Stomach smooth muscle (tissue), 2 donors: Measurements from ENCODE around the gene TDP1.

ENCODE experiments used
- H3K27ac ChIP-seq: one replicate; pipeline ENCODE4 v1.7.0; 2013; ENCODE audit warnings: mild to moderate bottlenecking, low read length, inconsistent platforms
- H3K27me3 ChIP-seq, 2 donors: one replicate each; pipeline ENCODE4 v1.7.0; 2013; ENCODE audit warnings: low read length in 2 of 2; ENCODE audit not compliant: insufficient read depth in 2 of 2, control insufficient read depth in 1 of 2
- H3K36me3 ChIP-seq, 2 donors: one replicate each; pipeline ENCODE4 v1.7.0; 2013; ENCODE audit warnings: low read length in 2 of 2; ENCODE audit not compliant: control insufficient read depth in 2 of 2, insufficient read depth in 2 of 2
- H3K4me1 ChIP-seq: one replicate; pipeline ENCODE4 v1.7.0; 2013; ENCODE audit warnings: low read length; ENCODE audit not compliant: control insufficient read depth, insufficient read depth
- H3K4me3 ChIP-seq, 2 donors: one replicate each; pipeline ENCODE4 v1.7.0; 2013; ENCODE audit warnings: low read length in 2 of 2
- H3K9ac ChIP-seq, 2 donors: one replicate each; pipeline ENCODE4 v1.7.0; 2013; ENCODE audit warnings: low read length in 2 of 2, mild to moderate bottlenecking in 1 of 2
- H3K9me3 ChIP-seq, 2 donors: one replicate each; pipeline ENCODE4 v1.7.0; 2013; ENCODE audit warnings: low read length in 2 of 2; ENCODE audit not compliant: control insufficient read depth in 2 of 2
- donor health status: healthy.
- donor health status: Pancreatic carcinoma.

The TDP1 gene

DNA sequence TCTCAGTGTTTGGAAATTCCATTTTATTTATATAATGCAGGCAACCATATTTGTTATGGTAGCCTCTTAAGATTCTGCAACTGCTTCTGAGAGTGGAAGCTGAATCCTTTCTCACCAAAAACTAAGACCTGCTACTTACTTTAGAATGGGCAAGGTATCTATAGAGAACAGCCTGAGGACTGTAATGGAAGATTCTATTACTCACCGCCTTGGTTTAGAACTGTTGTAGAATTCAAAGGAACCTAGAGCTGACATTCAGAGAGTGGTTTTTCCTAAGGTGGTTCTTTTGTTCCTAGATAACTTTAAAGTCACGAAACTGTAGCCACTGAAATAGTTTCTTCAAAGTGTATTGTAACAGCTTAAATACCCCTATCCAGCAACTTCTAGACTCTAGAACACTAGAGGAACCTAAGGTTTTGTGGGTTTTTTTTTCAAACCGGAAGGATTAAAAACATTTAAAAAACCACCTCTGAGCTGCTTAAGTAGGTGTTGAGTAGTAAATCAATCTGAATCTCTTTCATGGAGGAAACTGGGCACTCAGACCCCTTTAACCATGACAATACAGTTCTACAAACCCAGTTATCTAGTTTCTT lies 4.2 kb downstream of the TDP1 start:
- Histone ChIP-seq H3K9me3 (no peaks in the 10 kb centered on the region), H3K36me3 (peaks cover 2 to 8% of the 10 kb centered on the region in 2 donors), H3K27me3 (no peaks in the 10 kb centered on the region), H3K4me1 (peaks cover 20% of the 10 kb centered on the region), H3K27ac (no peak overlapping the region), H3K4me3 (no peak overlapping the region), H3K9ac (no peak overlapping the region)

DNA sequence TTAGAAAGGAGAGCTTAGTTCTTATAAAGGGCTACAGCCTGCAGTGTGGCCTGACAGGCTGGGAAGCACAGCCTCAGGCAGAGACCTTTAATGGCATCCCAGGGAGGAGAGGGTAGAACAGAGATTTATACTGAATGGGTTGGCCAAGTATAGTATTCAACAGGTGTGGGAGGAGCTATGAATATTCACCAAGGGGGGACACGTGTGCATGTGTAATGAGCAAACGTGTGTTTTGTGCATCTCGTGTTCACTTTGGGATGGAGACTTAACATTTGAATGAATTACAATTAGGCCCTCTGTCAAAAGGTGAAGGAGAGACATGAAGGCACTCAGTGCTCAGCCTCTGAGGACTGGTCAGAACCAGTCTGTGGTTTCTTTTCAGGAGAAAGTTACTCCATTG lies 5.2 kb downstream of the TDP1 start:
- Histone ChIP-seq H3K4me1 (peaks cover 19% of the 10 kb centered on the region), H3K4me3 (no peak overlapping the region), H3K27me3 (no peaks in the 10 kb centered on the region), H3K27ac (no peak overlapping the region), H3K9ac (no peak overlapping the region), H3K36me3 (peaks cover 2 to 8% of the 10 kb centered on the region in 2 donors), H3K9me3 (no peaks in the 10 kb centered on the region)

DNA sequence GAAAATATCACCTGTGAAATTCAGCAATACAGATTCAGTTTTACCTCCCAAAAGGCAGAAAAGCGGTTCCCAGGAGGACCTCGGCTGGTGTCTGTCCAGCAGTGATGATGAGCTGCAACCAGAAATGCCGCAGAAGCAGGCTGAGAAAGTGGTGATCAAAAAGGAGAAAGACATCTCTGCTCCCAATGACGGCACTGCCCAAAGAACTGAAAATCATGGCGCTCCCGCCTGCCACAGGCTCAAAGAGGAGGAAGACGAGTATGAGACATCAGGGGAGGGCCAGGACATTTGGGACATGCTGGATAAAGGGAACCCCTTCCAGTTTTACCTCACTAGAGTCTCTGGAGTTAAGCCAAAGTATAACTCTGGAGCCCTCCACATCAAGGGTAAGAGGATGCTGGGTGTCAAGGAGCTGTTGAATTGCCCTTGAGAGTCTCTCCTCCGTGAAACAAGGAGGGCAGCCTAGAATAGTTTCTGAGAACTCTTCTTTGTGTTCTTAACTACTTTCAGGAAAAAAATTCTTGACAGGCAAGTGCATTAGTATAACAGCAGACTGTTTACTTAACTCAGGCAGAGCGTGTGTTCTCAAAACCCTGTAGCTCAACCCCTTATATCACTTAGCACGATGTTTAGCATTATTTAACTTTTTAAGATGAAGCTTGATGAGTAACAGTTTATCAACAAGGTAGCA lies 7.7 kb downstream of the TDP1 start:
- peaks cover 9 to 15% of the 10 kb centered on the region in 2 donors for H3K36me3 ChIP-seq
- H3K4me3 ChIP-seq, result no peak overlapping the region
- no peaks in the 10 kb centered on the region for H3K27me3 ChIP-seq
- H3K27ac ChIP-seq, result no peak overlapping the region
- no peaks in the 10 kb centered on the region for H3K9me3 ChIP-seq
- no peaks in the 10 kb centered on the region for H3K4me1 ChIP-seq
- H3K9ac ChIP-seq, result no peak overlapping the region

DNA sequence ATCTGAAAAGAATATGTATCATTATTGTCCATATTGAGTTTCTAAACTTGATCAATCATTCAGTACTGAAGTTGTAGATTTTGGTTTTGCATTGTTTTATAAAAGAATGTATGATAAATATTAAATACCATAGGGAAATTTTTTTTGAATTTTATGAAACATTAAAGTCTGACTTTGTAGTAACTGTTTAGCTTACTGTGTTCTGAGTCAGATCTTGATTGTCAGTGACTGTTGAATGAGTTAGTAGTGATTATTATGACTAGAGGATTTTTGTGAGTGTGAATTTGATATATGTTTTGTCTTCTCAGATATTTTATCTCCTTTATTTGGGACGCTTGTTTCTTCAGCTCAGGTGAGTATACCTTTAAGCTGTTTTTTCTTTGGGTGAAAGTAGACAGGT lies 10.1 kb downstream of the TDP1 start:
- Histone ChIP-seq H3K4me3 (no peak overlapping the region), H3K9ac (no peak overlapping the region), H3K27ac (no peak overlapping the region), H3K4me1 (no peaks in the 10 kb centered on the region), H3K9me3 (no peaks in the 10 kb centered on the region), H3K27me3 (no peaks in the 10 kb centered on the region), H3K36me3 (peaks cover 12 to 21% of the 10 kb centered on the region in 2 donors)

DNA sequence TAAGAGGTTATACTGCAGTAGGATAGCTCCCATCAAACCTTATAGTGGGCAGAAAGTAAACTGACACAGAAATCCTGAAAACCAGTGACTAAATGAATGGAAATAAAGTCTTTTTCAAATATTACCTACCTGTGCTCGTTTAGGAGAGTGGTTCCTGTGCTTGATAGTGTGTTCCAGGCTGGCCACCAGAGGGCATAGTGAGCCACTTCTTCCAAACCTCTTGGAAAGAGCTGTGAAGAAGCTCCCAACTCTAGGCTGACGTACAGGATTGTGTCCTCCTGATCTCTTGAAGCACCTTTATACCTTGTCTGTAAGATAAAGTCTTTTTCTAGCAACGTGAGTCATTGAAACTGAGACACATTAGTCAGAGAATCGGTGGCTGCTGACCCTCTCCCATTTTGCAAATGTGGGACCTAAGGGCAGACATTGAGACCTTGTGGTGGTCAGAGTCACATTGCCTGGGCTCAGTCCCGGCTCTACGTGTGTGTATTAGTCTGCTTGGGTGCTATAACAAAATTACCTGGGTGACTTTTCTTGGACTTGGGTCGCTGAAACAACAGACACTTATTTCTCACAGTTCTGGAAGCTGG lies 17.6 kb downstream of the TDP1 start:
- Histone ChIP-seq H3K4me3 (no peak overlapping the region), H3K9me3 (no peaks in the 10 kb centered on the region), H3K27ac (no peak overlapping the region), H3K4me1 (no peaks in the 10 kb centered on the region), H3K36me3 (peaks cover 9 to 32% of the 10 kb centered on the region in 2 donors), H3K27me3 (no peaks in the 10 kb centered on the region), H3K9ac (no peak overlapping the region)

DNA sequence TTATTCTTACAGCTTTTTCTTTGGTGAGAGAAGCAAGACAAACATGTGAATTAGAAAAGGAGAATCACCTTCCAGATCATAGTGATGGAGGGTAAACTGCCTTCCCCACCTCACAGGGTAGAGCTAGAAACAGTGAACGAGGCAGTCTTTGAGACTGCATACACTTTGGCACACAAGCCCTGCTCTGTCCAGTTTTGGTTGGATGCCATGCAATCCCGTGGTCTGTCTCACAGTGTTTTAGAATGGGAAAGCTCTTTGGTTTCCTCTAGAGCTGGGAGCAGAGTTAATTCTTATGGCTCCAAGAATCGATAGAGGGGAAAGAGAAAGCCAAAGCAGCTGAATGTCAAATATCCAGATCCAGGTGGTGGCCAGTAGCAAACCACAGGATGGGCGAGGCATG lies 21.9 kb downstream of the TDP1 start:
- H3K9ac ChIP-seq, result no peak overlapping the region

DNA sequence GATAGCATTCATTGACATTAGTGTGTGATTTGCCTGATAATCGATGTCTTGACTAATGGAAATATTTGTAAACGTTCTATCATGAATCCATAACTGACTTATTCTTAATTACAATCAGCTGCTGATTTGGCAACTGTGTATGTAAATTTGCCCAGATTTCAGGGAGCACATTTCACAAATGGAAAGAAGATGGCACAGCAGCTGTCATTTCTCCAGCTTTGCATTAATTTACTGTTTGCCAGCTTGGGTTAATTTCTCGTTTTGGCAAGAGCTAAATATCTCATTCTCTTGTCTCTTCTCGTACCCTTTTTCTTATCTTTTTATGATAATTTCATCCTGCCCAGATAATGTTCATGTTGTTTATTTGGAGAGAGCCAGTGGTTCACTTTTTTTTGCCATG lies 22.9 kb downstream of the TDP1 start:
- H3K36me3 ChIP-seq, result peaks cover 14 to 29% of the 10 kb centered on the region in 2 donors
- no peaks in the 10 kb centered on the region for H3K4me1 ChIP-seq
- no peaks in the 10 kb centered on the region for H3K27me3 ChIP-seq
- H3K4me3 ChIP-seq, result no peak overlapping the region
- H3K27ac ChIP-seq, result no peak overlapping the region
- H3K9me3 ChIP-seq, result no peaks in the 10 kb centered on the region
- H3K9ac ChIP-seq, result no peak overlapping the region

More for the DNA sequence above, 21.9 kb downstream of the TDP1 start:
- no peak overlapping the region for H3K27ac ChIP-seq
- no peak overlapping the region for H3K4me3 ChIP-seq
- H3K36me3 ChIP-seq, result peaks cover 10 to 28% of the 10 kb centered on the region in 2 donors
- H3K27me3 ChIP-seq, result no peaks in the 10 kb centered on the region
- no peaks in the 10 kb centered on the region for H3K4me1 ChIP-seq
- no peaks in the 10 kb centered on the region for H3K9me3 ChIP-seq

DNA sequence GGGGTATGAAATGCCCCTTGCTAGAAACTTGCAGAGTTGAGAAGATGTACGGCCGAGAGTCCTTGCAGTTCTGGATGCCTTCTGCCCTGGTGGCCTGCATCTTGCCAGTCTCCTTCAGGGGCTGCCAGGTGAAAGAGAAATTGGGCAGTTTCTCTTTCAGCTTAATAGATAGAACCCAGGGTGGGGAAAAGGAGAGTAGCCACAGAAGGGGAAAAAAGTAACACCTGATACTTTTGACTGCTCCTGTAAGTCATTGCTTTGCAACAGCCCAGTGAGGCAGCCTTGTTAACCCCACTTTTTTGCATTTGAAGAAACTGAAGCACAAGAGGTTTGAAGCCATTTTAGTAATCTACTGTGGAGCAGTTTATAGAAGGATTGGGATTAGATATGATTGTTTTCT lies 27.6 kb downstream of the TDP1 start:
- Histone ChIP-seq H3K4me1 (no peaks in the 10 kb centered on the region), H3K9ac (no peak overlapping the region), H3K36me3 (peaks cover 14 to 22% of the 10 kb centered on the region in 2 donors), H3K9me3 (no peaks in the 10 kb centered on the region), H3K27ac (no peak overlapping the region), H3K27me3 (no peaks in the 10 kb centered on the region), H3K4me3 (no peak overlapping the region)

DNA sequence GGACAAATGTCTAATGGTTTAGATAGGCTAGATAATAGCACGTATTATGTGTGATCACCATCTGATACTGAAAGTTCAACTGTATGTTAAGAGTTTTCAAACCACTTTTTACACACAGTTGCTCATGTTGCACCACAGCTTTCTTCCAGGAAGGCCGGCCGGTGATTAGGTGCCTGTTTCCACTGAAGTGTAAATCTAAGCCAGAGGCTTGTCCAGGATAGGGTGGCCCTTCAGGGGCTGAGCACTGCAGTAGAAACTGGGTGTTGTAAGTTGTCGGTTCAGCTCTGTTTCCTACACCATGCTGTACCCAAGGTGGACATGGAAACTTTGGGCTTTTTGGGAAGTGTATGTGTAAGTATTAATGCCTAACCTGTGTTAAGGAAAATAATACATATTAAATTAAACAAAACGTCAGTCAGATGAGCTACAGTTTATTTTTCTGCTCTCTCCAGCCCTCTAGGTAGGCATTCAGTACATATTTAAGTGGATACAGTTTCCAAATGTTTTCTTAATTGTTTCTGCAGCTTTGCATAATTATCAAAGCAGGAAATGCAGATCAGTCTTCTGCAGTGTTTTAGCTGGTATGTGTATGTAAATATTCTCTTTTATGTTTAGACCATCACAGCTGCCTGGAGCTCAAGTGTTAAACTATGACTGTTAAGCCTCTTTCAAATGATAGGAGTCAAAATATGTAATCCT lies 30.9 kb downstream of the TDP1 start:
- no peak overlapping the region for H3K27ac ChIP-seq
- no peak overlapping the region for H3K4me3 ChIP-seq
- no peaks in the 10 kb centered on the region for H3K4me1 ChIP-seq
- peaks cover 11 to 15% of the 10 kb centered on the region in 2 donors for H3K36me3 ChIP-seq
- no peaks in the 10 kb centered on the region for H3K9me3 ChIP-seq
- H3K27me3 ChIP-seq, result no peaks in the 10 kb centered on the region
- H3K9ac ChIP-seq, result no peak overlapping the region

DNA sequence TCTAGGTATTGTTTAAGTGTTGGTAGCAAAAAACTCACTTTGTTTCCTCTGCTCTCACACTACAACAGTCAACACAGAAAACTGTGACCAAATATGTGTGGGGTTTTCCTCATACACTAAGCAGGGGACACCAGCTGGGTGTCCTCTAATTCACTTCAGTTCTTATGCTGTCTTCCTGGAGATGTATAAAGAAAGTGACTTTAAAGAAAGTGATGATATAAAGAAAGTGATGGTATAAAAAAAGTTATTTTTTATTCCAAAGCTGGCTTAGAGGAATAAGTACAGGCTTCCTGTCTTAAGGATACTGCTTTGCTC lies 31.4 kb downstream of the TDP1 start:
- no peak overlapping the region for H3K27ac ChIP-seq
- no peak overlapping the region for H3K4me3 ChIP-seq
- no peaks in the 10 kb centered on the region for H3K27me3 ChIP-seq
- H3K36me3 ChIP-seq, result peaks cover 11 to 12% of the 10 kb centered on the region in 2 donors
- no peaks in the 10 kb centered on the region for H3K9me3 ChIP-seq
- no peak overlapping the region for H3K9ac ChIP-seq
- no peaks in the 10 kb centered on the region for H3K4me1 ChIP-seq
